Transverse colon (tissue), 4 donors: ENCODE results near the gene MRC1.

Experiments used
- CTCF ChIP-seq, 5 experiments: fragments of 200-600 bp in 3 of 5; fragments of 450-650 bp in 2 of 5; sonication (generic) in 3 of 5; IDR thresholded peaks; 1 replicate in 2 of 5; 2 replicates in 3 of 5; pipeline ENCODE4 v1.5.1; 2016 to 2017; ENCODE audit warnings: antibody characterized with exemption in 5 of 5, inconsistent platforms in 3 of 5, mild to moderate bottlenecking in 2 of 5, moderate library complexity in 1 of 5
- EP300 ChIP-seq: sonication (generic); formaldehyde crosslinking; IDR thresholded peaks from one replicate; pipeline ENCODE4 v1.6.1; 2017; ENCODE audit warnings: antibody characterized with exemption, low read depth
- POLR2A ChIP-seq: fragments of 450-650 bp; IDR thresholded peaks from one replicate; pipeline ENCODE4 v1.6.1; 2016; ENCODE audit warnings: antibody characterized with exemption, mild to moderate bottlenecking, moderate library complexity
- POLR2AphosphoS5 ChIP-seq, 3 donors: sonication (generic); formaldehyde crosslinking; IDR thresholded peaks; one replicate each; pipeline ENCODE4 v1.6.1; 2016; ENCODE audit warnings: antibody characterized with exemption in 3 of 3

GRCh38 chr10:17910125-17910789 lies 101.1 kb downstream of the MRC1 start:
- TF ChIP-seq POLR2A = no peak
- TF ChIP-seq POLR2AphosphoS5 (IDR thresholded peaks at IDR 0.05) = no peak
- TF ChIP-seq CTCF (IDR thresholded peaks at IDR 0.05) = peak; percentile 52 to 70 (median 59)
- TF ChIP-seq EP300 = no peak
